ENCODE measurements around the gene RFXANK.

RFXANK gene

GRCh38 chr19:19234220-19234816 is 42.3 kb downstream of the RFXANK start:
- no peak for DNase-seq

DNA sequence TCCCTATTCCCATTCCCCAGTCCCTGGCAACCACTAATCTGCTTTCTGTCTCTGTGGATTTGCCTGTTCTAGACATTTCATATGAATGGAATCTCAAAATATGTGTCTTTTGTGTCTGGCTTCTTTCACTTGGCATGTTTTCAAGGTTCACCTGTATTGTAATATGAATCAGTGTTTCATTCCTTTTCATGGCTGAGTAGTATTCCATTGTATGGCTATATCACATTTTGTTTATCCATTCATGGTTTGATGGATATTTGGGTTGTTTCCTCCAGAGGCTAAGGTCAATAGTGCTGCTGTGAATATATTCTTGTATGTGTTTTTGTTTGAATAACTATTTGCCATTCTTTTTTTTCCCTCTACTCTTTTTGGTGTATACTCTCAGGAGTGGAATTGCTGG is 44.1 kb downstream of the RFXANK start:
- DNase-seq, result no peak

- no peak for DNase-seq
Measured at GRCh38 chr19:19238126-19238894, 46.3 kb downstream of the RFXANK start.

- DNase-seq, result no peak
Measured at GRCh38 chr19:19239675-19240074, 47.6 kb downstream of the RFXANK start.

GRCh38 chr19:19240476-19240875 is 48.4 kb downstream of the RFXANK start:
- no peak for DNase-seq

GRCh38 chr19:19250196-19250801 is 58.2 kb downstream of the RFXANK start:
- DNase-seq, result no peak

Data from fibroblast of skin of abdomen (primary cell).